ENCODE measurements around the gene TRPT1. TPM values are rescaled to one million over a fixed set of nuclear protein-coding genes. Genes with fewer than 3 reads are reported as not detected.

Gene TRPT1
- total RNA-seq, 2 experiments from 2014 or later = 40.6 to 49.0 TPM

GRCh38 chr11:64238076-64238475 is 12.1 kb upstream of the TRPT1 start:
- Histone ChIP-seq H3K79me2 (ENCODE audit: insufficient read depth, low read depth, low read length) (peaks cover 11% of the 10 kb centered on the region; the same call in 1 of the 2 replicates), H3K36me3 (ENCODE audit: insufficient read depth, low read length) (peaks cover 26% of the 10 kb centered on the region), H3K4me1 (ENCODE audit: insufficient read depth, low read length, poor library complexity, severe bottlenecking) (peaks cover 53% of the 10 kb centered on the region), H3K4me2 (ENCODE audit: low read length) (no peak overlapping the region), H3K9me3 (ENCODE audit: low read length) (no peaks in the 10 kb centered on the region), H3K9me2 (ENCODE audit: insufficient read depth, low read length) (no peaks in the 10 kb centered on the region), H3K27ac (ENCODE audit: low read depth, low read length, poor library complexity, severe bottlenecking) (peak overlapping the region; percentile 91), H3K4me3 (ENCODE audit: low read depth, low read length, poor library complexity, severe bottlenecking) (no peak overlapping the region), H2AFZ (ENCODE audit: low read length) (no peak overlapping the region), H4K20me1 (ENCODE audit: insufficient read depth, low read length) (no peaks in the 10 kb centered on the region)
- ChIA-PET POLR2A (no interaction called here), CTCF (ENCODE audit: unreplicated experiment) (interaction anchor here (1.0 to 1.9 kb wide), 2 partner anchors 31 to 32 kb away, joined by 3 to 9 read pairs; partner anchors contain the start of gene FERMT3)
- intact Hi-C loops (cut with micrococcal nuclease; ENCODE audit: unreplicated experiment) = no loop called here
- no peak for DNase-seq (ENCODE audit: low spot score)
- TF ChIP-seq CTCF (conservative IDR thresholded peaks at IDR 0.05; ENCODE audit: low read length) (no peak), EZH2phosphoT487 (IDR thresholded peaks at IDR 0.05; ENCODE audit: borderline replicate concordance, low read depth, low read length) (no peak)
- no TSS peak for BruUV-seq (replicated peaks)

GRCh38 chr11:64237484-64237951 is 11.5 kb upstream of the TRPT1 start:
- intact Hi-C loops (cut with micrococcal nuclease; ENCODE audit: unreplicated experiment) = no loop called here
- Histone ChIP-seq H3K4me2 (ENCODE audit: low read length) (no peak overlapping the region), H3K27ac (ENCODE audit: low read depth, low read length, poor library complexity, severe bottlenecking) (no peak overlapping the region), H3K4me3 (ENCODE audit: low read depth, low read length, poor library complexity, severe bottlenecking) (no peak overlapping the region), H3K9me3 (ENCODE audit: low read length) (no peaks in the 10 kb centered on the region), H2AFZ (ENCODE audit: low read length) (no peak overlapping the region), H3K36me3 (ENCODE audit: insufficient read depth, low read length) (peaks cover 20% of the 10 kb centered on the region), H3K79me2 (ENCODE audit: insufficient read depth, low read depth, low read length) (peaks cover 9% of the 10 kb centered on the region; the same call in 1 of the 2 replicates), H4K20me1 (ENCODE audit: insufficient read depth, low read length) (no peaks in the 10 kb centered on the region), H3K9me2 (ENCODE audit: insufficient read depth, low read length) (no peaks in the 10 kb centered on the region), H3K4me1 (ENCODE audit: insufficient read depth, low read length, poor library complexity, severe bottlenecking) (peaks cover 51% of the 10 kb centered on the region)
- no peak for TF ChIP-seq CTCF (conservative IDR thresholded peaks at IDR 0.05; ENCODE audit: low read length)
- TF ChIP-seq EZH2phosphoT487 (IDR thresholded peaks at IDR 0.05; ENCODE audit: borderline replicate concordance, low read depth, low read length) = no peak
- ChIA-PET CTCF (ENCODE audit: unreplicated experiment) (interaction anchor here (1.0 kb wide), 1 partner anchor 31 kb away, joined by 3 read pairs; the partner anchor contains the start of gene FERMT3), POLR2A (no interaction called here)
- BruUV-seq (replicated peaks) = no TSS peak
- DNase-seq (ENCODE audit: low spot score) = no peak

GRCh38 chr11:64235437-64236161 is 9.6 kb upstream of the TRPT1 start:
- ChIA-PET CTCF (ENCODE audit: unreplicated experiment) (interaction anchor here (1.1 kb wide), 1 partner anchor 36 kb away, joined by 5 read pairs; no protein-coding TSS in a partner anchor), POLR2A (interaction anchor here (0.8 kb wide), 1 partner anchor 9 kb away, joined by 3 read pairs; no protein-coding TSS in a partner anchor)
- H2AFZ ChIP-seq (ENCODE audit: low read length) = no peak overlapping the region
- H3K4me3 ChIP-seq (ENCODE audit: low read depth, low read length, poor library complexity, severe bottlenecking) = peak overlapping the region; percentile 74
- H3K79me2 ChIP-seq (ENCODE audit: insufficient read depth, low read depth, low read length) = no peaks in the 10 kb centered on the region; the same call in 1 of the 2 replicates
- DNase-seq (ENCODE audit: low spot score) = no peak
- H3K4me2 ChIP-seq (ENCODE audit: low read length) = peak overlapping the region; percentile 82
- H3K4me1 ChIP-seq (ENCODE audit: insufficient read depth, low read length, poor library complexity, severe bottlenecking) = peaks cover 57% of the 10 kb centered on the region
- peak overlapping the region; percentile 33 for H3K27ac ChIP-seq (ENCODE audit: low read depth, low read length, poor library complexity, severe bottlenecking)
- no peaks in the 10 kb centered on the region for H3K9me2 ChIP-seq (ENCODE audit: insufficient read depth, low read length)
- intact Hi-C loops (cut with micrococcal nuclease; ENCODE audit: unreplicated experiment) = no loop called here
- no peaks in the 10 kb centered on the region for H4K20me1 ChIP-seq (ENCODE audit: insufficient read depth, low read length)
- TF ChIP-seq EZH2phosphoT487 (IDR thresholded peaks at IDR 0.05; ENCODE audit: borderline replicate concordance, low read depth, low read length) = no peak
- TF ChIP-seq CTCF (conservative IDR thresholded peaks at IDR 0.05; ENCODE audit: low read length) = no peak
- peaks cover 18% of the 10 kb centered on the region for H3K36me3 ChIP-seq (ENCODE audit: insufficient read depth, low read length)
- no peaks in the 10 kb centered on the region for H3K9me3 ChIP-seq (ENCODE audit: low read length)
- BruUV-seq (replicated peaks) = no TSS peak
